Right atrium auricular region (tissue), 2 donors: ENCODE results near the gene ASF1B. TPM values are rescaled to one million over a fixed set of nuclear protein-coding genes. Genes with fewer than 3 reads are reported as not detected.

Experiments
- DNase-seq: peaks from one replicate; pipeline ENCODE4 v3.0.0-alpha.2; 2019; ENCODE audit warnings: low spot score
- H3K27ac ChIP-seq, 2 donors: fragments of 200-600 bp; sonication (generic); 1 replicate in 1 of 2; 2 replicates in 1 of 2; pipeline ENCODE4 v1.5.1; 2016 to 2019
- H3K27me3 ChIP-seq, 2 donors: fragments of 200-600 bp; sonication (generic); one replicate each; pipeline versions ENCODE4 v1.5.1 to v1.6.0; 2017 to 2019
- H3K36me3 ChIP-seq: fragments of 200-600 bp; sonication (generic); one replicate; pipeline ENCODE4 v1.5.1; 2016
- H3K4me1 ChIP-seq, 2 donors: fragments of 200-600 bp; sonication (generic); one replicate each; pipeline versions ENCODE4 v1.5.1 to v1.6.0; 2017 to 2019
- H3K4me3 ChIP-seq, 2 donors: fragments of 200-600 bp; sonication (generic); 1 replicate in 1 of 2; 2 replicates in 1 of 2; pipeline ENCODE4 v1.5.1; 2017 to 2019; ENCODE audit warnings: mild to moderate bottlenecking in 1 of 2, moderate library complexity in 1 of 2
- H3K9me3 ChIP-seq, 2 donors: fragments of 200-600 bp; sonication (generic); one replicate each; pipeline ENCODE4 v1.5.1; 2019
- total RNA-seq, 2 donors: library from RNA; depleted of rRNA; stranded (reverse); fragments of >200 nt; gene quantifications; one replicate each; pipeline ENCODE4 v1.1.0, GENCODE V29; 2016
- TF ChIP-seq, protein P1 (sequence below), 2 donors: fragments of 200-600 bp; sonication (generic); IDR thresholded peaks; one replicate each; pipeline ENCODE4 v1.5.1; 2019; ENCODE audit warnings: antibody characterized with exemption in 2 of 2

The ASF1B gene
- total RNA-seq, 2 donors from 2014 or later, result 0.43 to 1.4 TPM

DNA sequence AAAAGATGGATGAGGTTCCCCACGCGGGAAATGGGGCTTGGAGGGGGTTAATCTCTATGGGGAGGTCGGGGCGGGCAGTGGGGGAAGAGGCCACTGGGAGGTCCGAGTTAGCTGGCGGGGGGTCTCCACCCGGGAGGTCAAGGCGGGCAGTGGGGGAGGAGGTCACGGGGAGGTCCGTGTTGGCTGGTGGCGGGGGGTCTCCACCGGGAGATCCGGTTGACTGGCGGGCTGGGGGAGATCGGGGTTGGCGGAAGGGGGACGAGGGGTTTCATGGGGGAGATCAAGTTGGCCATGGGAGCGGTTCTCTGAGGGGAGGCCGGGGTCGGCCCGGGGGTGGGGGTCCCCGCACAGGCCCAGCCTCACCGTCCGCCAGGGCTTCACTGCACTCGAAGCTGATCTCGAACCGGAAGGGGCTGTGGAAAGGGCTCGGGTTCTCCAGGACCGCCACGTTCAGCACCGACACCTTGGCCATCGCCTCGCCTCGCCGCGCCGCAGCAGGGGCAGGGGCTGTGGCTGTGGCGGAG lies 342 bp downstream of the ASF1B start:
- Histone ChIP-seq H3K36me3 (no peaks in the 10 kb centered on the region), H3K4me3 (peak overlapping the region; percentile 39 to 66), H3K27me3 (no peaks in the 10 kb centered on the region), H3K4me1 (peaks cover 0 to 29% of the 10 kb centered on the region in 2 donors), H3K9me3 (no peaks in the 10 kb centered on the region), H3K27ac (peak overlapping the region in 1 of 2 donors; percentile 66)
- TF ChIP-seq, protein P1, sequence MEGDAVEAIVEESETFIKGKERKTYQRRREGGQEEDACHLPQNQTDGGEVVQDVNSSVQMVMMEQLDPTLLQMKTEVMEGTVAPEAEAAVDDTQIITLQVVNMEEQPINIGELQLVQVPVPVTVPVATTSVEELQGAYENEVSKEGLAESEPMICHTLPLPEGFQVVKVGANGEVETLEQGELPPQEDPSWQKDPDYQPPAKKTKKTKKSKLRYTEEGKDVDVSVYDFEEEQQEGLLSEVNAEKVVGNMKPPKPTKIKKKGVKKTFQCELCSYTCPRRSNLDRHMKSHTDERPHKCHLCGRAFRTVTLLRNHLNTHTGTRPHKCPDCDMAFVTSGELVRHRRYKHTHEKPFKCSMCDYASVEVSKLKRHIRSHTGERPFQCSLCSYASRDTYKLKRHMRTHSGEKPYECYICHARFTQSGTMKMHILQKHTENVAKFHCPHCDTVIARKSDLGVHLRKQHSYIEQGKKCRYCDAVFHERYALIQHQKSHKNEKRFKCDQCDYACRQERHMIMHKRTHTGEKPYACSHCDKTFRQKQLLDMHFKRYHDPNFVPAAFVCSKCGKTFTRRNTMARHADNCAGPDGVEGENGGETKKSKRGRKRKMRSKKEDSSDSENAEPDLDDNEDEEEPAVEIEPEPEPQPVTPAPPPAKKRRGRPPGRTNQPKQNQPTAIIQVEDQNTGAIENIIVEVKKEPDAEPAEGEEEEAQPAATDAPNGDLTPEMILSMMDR (IDR thresholded peaks at IDR 0.05), result no peak
- DNase-seq, result no peak

DNA sequence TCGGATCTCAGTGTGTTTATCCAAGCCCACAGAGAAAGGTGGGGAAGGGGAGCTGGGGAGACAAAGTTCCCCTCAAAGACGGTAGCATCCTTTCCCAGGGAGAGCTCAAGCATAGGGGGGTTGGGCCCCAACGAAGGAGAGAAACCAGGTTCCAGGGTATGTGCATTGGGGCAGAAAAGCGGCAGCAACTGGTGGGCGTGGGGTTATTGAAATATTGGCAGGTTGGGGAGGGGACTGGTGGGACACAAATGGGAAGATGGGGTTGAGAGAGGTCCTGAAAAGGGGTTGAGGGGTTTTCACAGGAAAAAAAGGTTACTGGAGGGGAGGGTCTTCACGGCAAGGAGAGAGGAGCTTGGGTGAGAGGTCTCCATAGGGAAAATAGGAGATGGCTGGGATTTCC lies 1.0 kb downstream of the ASF1B start:
- H3K9me3 ChIP-seq, result no peaks in the 10 kb centered on the region
- peaks cover 0 to 29% of the 10 kb centered on the region in 2 donors for H3K4me1 ChIP-seq
- H3K36me3 ChIP-seq, result no peaks in the 10 kb centered on the region
- no peak for DNase-seq
- TF ChIP-seq, protein P1 (IDR thresholded peaks at IDR 0.05), result no peak
- H3K27me3 ChIP-seq, result no peaks in the 10 kb centered on the region
- H3K27ac ChIP-seq, result no peak overlapping the region
- peak overlapping the region in 1 of 2 donors; percentile 66 for H3K4me3 ChIP-seq

DNA sequence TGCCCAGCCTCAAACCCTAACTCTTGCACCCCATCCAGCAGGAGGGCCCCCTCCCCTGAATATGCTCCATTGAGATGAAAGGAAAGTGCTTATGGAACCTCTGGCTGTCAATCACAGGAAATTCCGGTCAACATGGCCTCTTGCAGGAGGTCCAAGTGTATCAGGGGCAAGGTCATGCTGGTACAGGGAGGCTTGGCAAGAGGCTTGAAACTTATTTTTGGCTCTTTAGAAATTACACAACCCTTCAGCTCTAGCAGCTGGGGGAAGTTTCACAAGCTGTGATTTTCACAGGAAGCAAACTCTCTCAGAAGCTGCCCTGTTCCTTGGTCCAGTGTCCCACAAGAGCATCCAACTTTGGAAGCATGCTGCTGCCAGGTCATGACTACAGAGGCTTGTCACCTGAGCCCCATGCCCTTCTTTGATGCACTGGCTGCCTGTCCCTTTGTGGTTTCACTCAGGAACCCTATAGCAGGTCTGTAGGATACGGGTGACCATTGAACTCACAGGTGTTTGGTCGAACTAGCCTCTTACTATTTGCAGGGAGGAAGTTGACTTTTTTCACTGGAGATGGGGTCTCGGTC lies 8.4 kb downstream of the ASF1B start:
- peaks cover 0 to 20% of the 10 kb centered on the region in 2 donors for H3K4me1 ChIP-seq
- no peak for DNase-seq
- H3K27me3 ChIP-seq, result no peaks in the 10 kb centered on the region
- peak overlapping the region; percentile 61 to 77 for H3K27ac ChIP-seq
- no peaks in the 10 kb centered on the region for H3K9me3 ChIP-seq
- TF ChIP-seq, protein P1 (IDR thresholded peaks at IDR 0.05), result no peak
- no peak overlapping the region for H3K4me3 ChIP-seq
- H3K36me3 ChIP-seq, result no peaks in the 10 kb centered on the region

DNA sequence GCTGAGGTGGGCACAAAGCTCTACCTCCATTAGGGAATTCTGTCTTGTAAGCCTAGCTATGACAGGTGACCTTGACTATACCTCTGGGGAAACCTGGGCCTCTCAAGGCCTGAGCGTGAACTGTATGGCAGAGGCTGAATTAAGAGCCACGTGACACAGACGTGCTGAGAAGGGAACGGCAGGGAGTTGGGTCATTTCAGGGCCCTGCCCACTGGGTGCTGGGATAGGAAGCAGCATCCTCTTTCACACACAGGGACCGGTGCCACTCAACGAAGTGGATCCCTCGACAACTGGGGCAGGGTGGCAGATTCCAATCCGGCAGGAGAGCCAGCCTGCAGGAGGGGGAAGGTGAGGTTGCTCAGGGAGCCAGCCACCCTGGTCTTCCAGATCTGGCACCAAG lies 9.2 kb downstream of the ASF1B start:
- H3K4me1 ChIP-seq, result peaks cover 0 to 20% of the 10 kb centered on the region in 2 donors
- no peaks in the 10 kb centered on the region for H3K27me3 ChIP-seq
- no peaks in the 10 kb centered on the region for H3K9me3 ChIP-seq
- peak overlapping the region; percentile 61 to 77 for H3K27ac ChIP-seq
- no peaks in the 10 kb centered on the region for H3K36me3 ChIP-seq
- TF ChIP-seq, protein P1 (IDR thresholded peaks at IDR 0.05), result no peak
- H3K4me3 ChIP-seq, result no peak overlapping the region
- DNase-seq, result peak; percentile 69

DNA sequence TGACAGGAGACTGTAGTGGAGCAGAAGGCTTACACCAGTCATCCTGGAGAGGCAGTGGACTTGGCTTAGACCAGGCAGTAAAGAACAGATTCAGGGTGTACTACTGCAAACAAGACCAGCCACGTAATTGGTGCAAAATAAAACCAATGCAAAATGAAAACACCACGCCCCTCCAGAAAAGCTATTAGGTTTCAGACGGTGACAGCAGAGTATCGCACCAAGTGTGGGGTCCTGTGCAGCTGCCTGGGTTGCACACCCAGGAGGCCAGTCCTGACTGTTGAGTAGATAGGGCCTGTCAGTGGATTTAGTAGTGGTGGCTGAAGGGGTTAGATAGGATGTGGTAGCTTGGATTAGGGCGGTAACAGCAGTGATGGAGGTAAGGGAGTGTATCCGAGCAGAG lies 13.5 kb downstream of the ASF1B start:
- no peaks in the 10 kb centered on the region for H3K27me3 ChIP-seq

More for the DNA sequence above, 13.5 kb downstream of the ASF1B start:
- Histone ChIP-seq H3K4me3 (no peak overlapping the region), H3K9me3 (no peaks in the 10 kb centered on the region), H3K36me3 (no peaks in the 10 kb centered on the region), H3K4me1 (peaks cover 0 to 32% of the 10 kb centered on the region in 2 donors), H3K27ac (no peak overlapping the region)
- TF ChIP-seq, protein P1 (IDR thresholded peaks at IDR 0.05), result no peak
- no peak for DNase-seq
